Measurements from ENCODE around the gene MAG. TPM values are rescaled to one million over a fixed set of nuclear protein-coding genes. Genes with fewer than 3 reads are reported as not detected.
A peak's percentile ranks its signal among the peaks of the same experiment; 100 is the strongest.

MAG gene
- polyA plus RNA-seq, 6 donors from 2014 or later, result 0.12 to 0.41 (median 0.29) TPM; not detected in 2

GRCh38 chr19:35330475-35330874 lies 38.5 kb downstream of the MAG start:
- peaks cover 0 to 1% (median 0%) of the 10 kb centered on the region in 7 donors for H3K9me3 Mint-ChIP-seq
- H3K27ac Mint-ChIP-seq, result peak overlapping the region; percentile 91 to 99 (median 98)
- H3K4me3 Mint-ChIP-seq, result peak overlapping the region; percentile 83 to 98 (median 94)
- DNase-seq (peak; percentile 95), ATAC-seq (ENCODE audit: low read depth in 2 of 2) (peak; percentile 85 to 86)
- no peaks in the 10 kb centered on the region for H3K27me3 Mint-ChIP-seq
- peaks cover 67 to 85% (median 79%) of the 10 kb centered on the region in 3 donors for H3K4me1 Mint-ChIP-seq
- H3K36me3 Mint-ChIP-seq, result peaks cover 30 to 38% of the 10 kb centered on the region in 2 donors

GRCh38 chr19:35331551-35332214 lies 39.7 kb downstream of the MAG start:
- peaks cover 32 to 49% of the 10 kb centered on the region in 2 donors for H3K36me3 Mint-ChIP-seq
- H3K27ac Mint-ChIP-seq, result peak overlapping the region; percentile 92 to 99 (median 98)
- DNase-seq, result no peak
- H3K27me3 Mint-ChIP-seq, result no peaks in the 10 kb centered on the region
- no peak for ATAC-seq (ENCODE audit: low read depth in 2 of 2)
- H3K4me1 Mint-ChIP-seq, result peaks cover 73 to 85% (median 79%) of the 10 kb centered on the region in 3 donors
- H3K4me3 Mint-ChIP-seq, result peak overlapping the region; percentile 83 to 98 (median 94)
- H3K9me3 Mint-ChIP-seq, result peaks cover 0 to 1% (median 0%) of the 10 kb centered on the region in 7 donors

DNA sequence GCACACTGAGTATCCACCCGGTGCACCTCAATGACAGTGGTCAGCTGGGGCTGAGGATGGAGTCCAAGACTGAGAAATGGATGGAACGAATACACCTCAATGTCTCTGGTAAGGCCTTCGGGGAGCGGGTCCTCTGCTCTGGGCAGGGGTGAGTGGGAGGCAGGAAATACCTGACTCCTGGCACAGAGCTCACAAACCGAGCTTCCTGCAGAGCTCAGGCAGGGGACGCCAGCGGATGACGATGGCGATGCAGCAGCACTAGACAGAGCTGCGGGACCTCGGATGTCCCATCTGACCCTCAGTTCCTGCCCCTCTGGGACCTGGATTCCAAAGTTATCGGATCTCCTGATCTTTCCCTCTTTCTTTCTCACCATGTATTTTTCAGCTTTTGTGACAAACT lies 40.9 kb downstream of the MAG start:
- peaks cover 0 to 1% (median 0%) of the 10 kb centered on the region in 7 donors for H3K9me3 Mint-ChIP-seq
- no peaks in the 10 kb centered on the region for H3K27me3 Mint-ChIP-seq
- H3K4me3 Mint-ChIP-seq, result peak overlapping the region; percentile 83 to 98 (median 94)
- peaks cover 41 to 60% of the 10 kb centered on the region in 2 donors for H3K36me3 Mint-ChIP-seq
- DNase-seq (no peak), ATAC-seq (ENCODE audit: low read depth in 2 of 2) (no peak)
- H3K27ac Mint-ChIP-seq, result peak overlapping the region; percentile 44 to 93 (median 90)
- H3K4me1 Mint-ChIP-seq, result peaks cover 80 to 86% (median 85%) of the 10 kb centered on the region in 3 donors

DNA sequence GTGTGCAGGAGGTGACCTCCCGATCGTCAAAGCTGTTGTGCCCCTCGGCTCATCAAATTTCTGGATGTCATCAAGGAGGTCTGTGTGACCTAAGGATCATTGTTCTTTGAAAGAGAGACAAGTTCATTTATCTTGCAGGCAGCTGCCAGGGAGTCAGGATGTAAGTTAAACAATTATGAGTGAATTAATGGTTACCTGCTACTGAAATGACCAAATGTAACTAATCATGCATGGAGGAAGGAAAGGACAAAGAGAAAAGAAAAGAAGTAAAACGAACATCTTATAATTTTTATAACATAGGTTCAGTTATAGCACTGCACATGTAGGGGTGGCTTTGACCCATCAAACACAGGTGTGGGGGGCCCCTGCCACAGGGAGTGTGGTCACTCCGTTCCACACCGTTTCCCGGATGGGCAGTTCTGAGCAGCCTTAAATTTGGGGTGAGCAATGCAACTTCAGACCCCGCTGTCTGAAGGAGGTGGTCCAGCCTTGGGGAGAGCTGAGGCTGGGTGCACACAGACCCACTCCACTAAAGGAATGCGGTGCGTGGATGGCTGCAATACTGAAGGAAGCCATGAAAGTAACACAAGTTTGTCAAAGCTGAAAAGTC lies 42.3 kb downstream of the MAG start:
- ATAC-seq (ENCODE audit: low read depth in 2 of 2) (no peak), DNase-seq (no peak)
- peaks cover 77 to 80% (median 77%) of the 10 kb centered on the region in 3 donors for H3K4me1 Mint-ChIP-seq
- H3K27ac Mint-ChIP-seq, result peak overlapping the region; percentile 47 to 92 (median 87)
- H3K36me3 Mint-ChIP-seq, result peaks cover 41 to 60% of the 10 kb centered on the region in 2 donors
- H3K27me3 Mint-ChIP-seq, result no peaks in the 10 kb centered on the region
- peak overlapping the region; percentile 83 to 98 (median 94) for H3K4me3 Mint-ChIP-seq
- H3K9me3 Mint-ChIP-seq, result peaks cover 0 to 1% (median 0%) of the 10 kb centered on the region in 7 donors

DNA sequence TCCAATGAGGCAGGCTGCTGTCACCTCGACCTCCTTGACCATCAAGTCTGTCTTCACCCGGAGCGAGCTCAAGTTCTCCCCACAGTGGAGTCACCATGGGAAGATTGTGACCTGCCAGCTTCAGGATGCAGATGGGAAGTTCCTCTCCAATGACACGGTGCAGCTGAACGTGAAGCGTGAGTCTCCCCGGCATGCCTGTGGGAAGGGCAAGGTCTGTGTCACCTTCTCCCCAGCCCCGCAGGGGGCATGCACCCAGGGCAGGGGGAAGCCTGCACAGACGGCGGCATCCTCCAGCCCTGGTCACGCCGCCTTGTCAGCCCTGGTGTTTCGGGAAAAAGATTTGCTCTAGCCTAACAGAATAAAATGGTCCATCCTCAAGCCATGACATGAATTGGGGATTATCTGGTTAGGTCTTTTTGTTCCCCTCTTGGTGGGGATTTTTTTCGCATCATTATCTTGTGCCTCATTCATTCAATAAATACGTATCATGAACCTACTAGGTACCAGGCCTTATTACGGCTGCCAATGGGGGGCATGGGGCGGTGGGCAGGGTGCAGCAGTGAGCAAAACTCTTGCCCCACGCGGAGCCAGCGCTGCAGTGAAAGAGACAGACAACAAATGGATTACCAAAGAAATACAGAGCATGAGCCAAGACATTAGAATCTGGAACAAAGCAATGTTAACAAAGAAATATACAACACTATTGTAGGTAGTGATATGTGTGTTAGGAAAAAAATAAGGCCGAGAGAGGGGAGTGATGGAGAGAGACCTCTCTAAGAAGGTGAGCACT lies 44.4 kb downstream of the MAG start:
- ATAC-seq (ENCODE audit: low read depth in 2 of 2) (no peak), DNase-seq (no peak)
- H3K27me3 Mint-ChIP-seq, result no peaks in the 10 kb centered on the region
- peak overlapping the region; percentile 47 to 95 (median 84) for H3K4me3 Mint-ChIP-seq
- peak overlapping the region in 5 of 6 donors; percentile 1 to 96 (median 91) for H3K27ac Mint-ChIP-seq
- H3K4me1 Mint-ChIP-seq, result peaks cover 70 to 85% (median 71%) of the 10 kb centered on the region in 3 donors
- peaks cover 31 to 54% of the 10 kb centered on the region in 2 donors for H3K36me3 Mint-ChIP-seq
- no peaks in the 10 kb centered on the region for H3K9me3 Mint-ChIP-seq

DNA sequence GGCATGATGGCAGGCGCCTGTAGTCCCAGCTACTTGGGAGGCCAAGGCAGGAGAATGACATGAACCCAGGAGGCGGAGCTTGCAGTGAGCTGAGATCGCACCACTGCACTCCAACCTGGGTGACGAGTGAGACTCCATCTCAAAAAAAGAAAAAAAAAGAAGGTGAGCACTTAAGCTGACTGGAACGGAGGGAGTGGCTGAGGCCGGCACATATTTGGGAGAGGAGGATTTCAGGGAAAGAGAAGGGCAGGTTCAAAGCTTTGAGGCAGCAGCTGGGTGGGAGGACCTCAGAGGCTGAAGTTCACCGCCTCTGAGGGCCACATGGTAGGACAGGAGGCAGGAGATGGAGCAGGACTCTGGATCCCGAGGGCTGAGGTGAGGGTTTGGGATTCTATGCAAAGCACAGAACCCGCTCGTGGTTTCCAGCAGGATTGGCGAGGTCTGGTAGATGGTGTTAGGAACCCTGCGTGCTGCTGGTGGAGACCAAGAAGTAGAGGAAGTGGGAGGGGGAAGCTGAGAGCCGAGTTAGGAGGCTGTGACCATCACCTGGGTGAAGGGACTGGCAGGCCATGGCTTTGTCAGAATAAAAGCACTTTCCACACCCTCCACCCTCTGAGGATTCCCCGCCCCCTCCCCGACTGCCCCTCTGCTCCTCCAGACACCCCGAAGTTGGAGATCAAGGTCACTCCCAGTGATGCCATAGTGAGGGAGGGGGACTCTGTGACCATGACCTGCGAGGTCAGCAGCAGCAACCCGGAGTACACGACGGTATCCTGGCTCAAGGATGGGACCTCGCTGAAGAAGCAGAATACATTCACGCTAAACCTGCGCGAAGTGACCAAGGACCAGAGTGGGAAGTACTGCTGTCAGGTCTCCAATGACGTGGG lies 45.4 kb downstream of the MAG start:
- Mint-ChIP-seq H3K4me1 (peaks cover 68 to 86% (median 70%) of the 10 kb centered on the region in 3 donors), H3K27ac (peak overlapping the region; percentile 72 to 96 (median 92)), H3K4me3 (peak overlapping the region; percentile 48 to 93 (median 84)), H3K9me3 (no peaks in the 10 kb centered on the region), H3K27me3 (no peaks in the 10 kb centered on the region), H3K36me3 (peaks cover 37 to 60% of the 10 kb centered on the region in 2 donors)
- DNase-seq (no peak), ATAC-seq (ENCODE audit: low read depth in 2 of 2) (peak; percentile 56 to 68)

DNA sequence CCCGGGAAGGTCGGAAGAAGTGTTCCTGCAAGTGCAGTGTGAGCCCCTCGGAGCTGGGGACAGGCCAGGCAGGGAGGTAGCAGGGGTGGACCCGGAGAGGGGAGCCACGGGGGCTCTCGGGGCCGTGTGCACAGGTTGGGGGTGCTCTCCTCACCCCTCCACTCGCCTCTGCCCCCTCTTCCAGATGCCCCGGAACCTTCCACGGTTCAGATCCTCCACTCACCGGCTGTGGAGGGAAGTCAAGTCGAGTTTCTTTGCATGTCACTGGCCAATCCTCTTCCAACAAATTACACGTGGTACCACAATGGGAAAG lies 46.0 kb downstream of the MAG start:
- no peak for DNase-seq
- Mint-ChIP-seq H3K27ac (peak overlapping the region; percentile 72 to 96 (median 92)), H3K4me1 (peaks cover 66 to 86% (median 70%) of the 10 kb centered on the region in 3 donors), H3K27me3 (no peaks in the 10 kb centered on the region), H3K36me3 (peaks cover 33 to 60% of the 10 kb centered on the region in 2 donors), H3K4me3 (peak overlapping the region in 7 of 8 donors; percentile 48 to 93 (median 85)), H3K9me3 (no peaks in the 10 kb centered on the region)
- no peak for ATAC-seq (ENCODE audit: low read depth in 2 of 2)

GRCh38 chr19:35340431-35340830 lies 48.5 kb downstream of the MAG start:
- peaks cover 49 to 86% (median 71%) of the 10 kb centered on the region in 3 donors for H3K4me1 Mint-ChIP-seq
- H3K36me3 Mint-ChIP-seq, result peaks cover 27 to 51% of the 10 kb centered on the region in 2 donors
- peak overlapping the region in 2 of 8 donors; percentile 22 to 29 for H3K4me3 Mint-ChIP-seq
- no peaks in the 10 kb centered on the region for H3K9me3 Mint-ChIP-seq
- DNase-seq (no peak), ATAC-seq (ENCODE audit: low read depth in 2 of 2) (no peak)
- H3K27ac Mint-ChIP-seq, result peak overlapping the region in 3 of 6 donors; percentile 58 to 99 (median 72)
- no peaks in the 10 kb centered on the region for H3K27me3 Mint-ChIP-seq

- Mint-ChIP-seq H3K4me1 (peaks cover 49 to 86% (median 71%) of the 10 kb centered on the region in 3 donors), H3K36me3 (peaks cover 31 to 47% of the 10 kb centered on the region in 2 donors), H3K4me3 (peak overlapping the region in 2 of 8 donors; percentile 4 to 57), H3K27me3 (no peaks in the 10 kb centered on the region), H3K27ac (peak overlapping the region in 2 of 6 donors; percentile 67 to 99), H3K9me3 (no peaks in the 10 kb centered on the region)
- no peak for DNase-seq
- ATAC-seq (ENCODE audit: low read depth in 2 of 2), result no peak
Measured at GRCh38 chr19:35341006-35341405, 49.0 kb downstream of the MAG start.

- peaks cover 35 to 40% of the 10 kb centered on the region in 2 donors for H3K36me3 Mint-ChIP-seq
Measured at GRCh38 chr19:35341565-35342225, 49.7 kb downstream of the MAG start.

DNA sequence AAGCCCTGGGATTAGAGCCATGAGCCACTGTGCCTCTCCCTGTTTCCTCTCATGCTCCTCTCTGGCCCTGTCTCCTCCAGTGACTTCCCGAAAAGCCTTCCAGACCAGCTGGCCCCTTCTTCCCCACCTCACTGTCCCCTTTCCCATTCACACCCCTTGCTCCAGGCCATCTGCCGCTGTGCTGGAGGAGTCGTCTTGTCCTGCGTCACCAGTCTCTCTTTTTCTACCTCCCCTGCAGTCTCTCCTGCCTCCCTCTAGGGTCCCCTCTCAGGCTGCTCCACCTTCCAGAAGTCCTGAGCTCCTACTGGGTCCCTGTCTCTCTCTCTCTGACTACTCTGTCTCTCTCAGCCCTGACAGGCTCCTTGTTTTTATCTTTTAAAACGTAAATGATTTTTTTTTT lies 50.5 kb downstream of the MAG start:
- peak overlapping the region in 5 of 8 donors; percentile 39 to 74 (median 49) for H3K4me3 Mint-ChIP-seq
- no peak for DNase-seq
- peaks cover 30 to 33% of the 10 kb centered on the region in 2 donors for H3K36me3 Mint-ChIP-seq
- no peak for ATAC-seq (ENCODE audit: low read depth in 2 of 2)
- peaks cover 0 to 4% (median 0%) of the 10 kb centered on the region in 7 donors for H3K9me3 Mint-ChIP-seq
- H3K27ac Mint-ChIP-seq, result peak overlapping the region in 5 of 6 donors; percentile 52 to 99 (median 90)
- peaks cover 49 to 86% (median 71%) of the 10 kb centered on the region in 3 donors for H3K4me1 Mint-ChIP-seq
- no peaks in the 10 kb centered on the region for H3K27me3 Mint-ChIP-seq

More at GRCh38 chr19:35341565-35342225, 49.7 kb downstream of the MAG start:
- ATAC-seq (ENCODE audit: low read depth in 2 of 2) (no peak), DNase-seq (no peak)
- Mint-ChIP-seq H3K9me3 (peaks cover 0 to 3% (median 0%) of the 10 kb centered on the region in 7 donors), H3K27me3 (no peaks in the 10 kb centered on the region), H3K4me1 (peaks cover 49 to 86% (median 71%) of the 10 kb centered on the region in 3 donors), H3K27ac (peak overlapping the region in 3 of 6 donors; percentile 88 to 99 (median 97)), H3K4me3 (peak overlapping the region in 4 of 8 donors; percentile 12 to 72 (median 50))
